LNCAP (cell line): ENCODE data around the gene SOX5.

Source experiments
- CTCF ChIP-seq: fragments of 450-650 bp; IDR thresholded peaks from 2 replicates; pipeline ENCODE4 v1.5.1; 2017; ENCODE audit warnings: mild to moderate bottlenecking

SOX5 gene

GRCh38 chr12:23729359-23729758 lies 220.1 kb downstream of the SOX5 start:
- no peak for TF ChIP-seq CTCF

GRCh38 chr12:23726646-23727045 lies 222.8 kb downstream of the SOX5 start:
- no peak for TF ChIP-seq CTCF

- TF ChIP-seq CTCF: no peak
Observed at GRCh38 chr12:23722655-23723054, 226.8 kb downstream of the SOX5 start.

GRCh38 chr12:23721268-23721667 lies 228.2 kb downstream of the SOX5 start:
- TF ChIP-seq CTCF: no peak

GRCh38 chr12:23719493-23719892 lies 230.0 kb downstream of the SOX5 start:
- TF ChIP-seq CTCF: no peak

- TF ChIP-seq CTCF: no peak
Observed at GRCh38 chr12:23708185-23708837, 241.2 kb downstream of the SOX5 start.

GRCh38 chr12:23707270-23707669 lies 242.2 kb downstream of the SOX5 start:
- TF ChIP-seq CTCF: no peak
